Activated CD8-positive, alpha-beta T cell treated with anti-CD3 and anti-CD28 coated beads for 36 hours (primary cell): ENCODE results near the gene KRR1. TPM values are rescaled to one million over a fixed set of nuclear protein-coding genes. Genes with fewer than 3 reads are reported as not detected.
"Not testable (repeated sequence)": the region's sequence is repeated elsewhere in the genome, so short reads cannot be mapped to it uniquely, and the experiment has no call there.

Experiments
- ATAC-seq: fragments of 200-7000 bp; cut with Tn5 transposase; one replicate; pipeline ENCODE4 v1.10.0; 2021; ENCODE audit warnings: mild to moderate bottlenecking, moderate library complexity
- CTCF ChIA-PET: fragments of 350-600 bp; sonication (Branson Sonifier 250); formaldehyde crosslinking; loops from one replicate; lab custom pipeline; 2021; ENCODE audit warnings: antibody characterized with exemption; lab: Charles Lee
- POLR2A ChIA-PET: fragments of 350-600 bp; sonication (Branson Sonifier 250); formaldehyde crosslinking; loops from one replicate; lab custom pipeline; 2021; ENCODE audit warnings: antibody characterized with exemption; lab: Charles Lee
- DNase-seq: peaks from one replicate; pipeline ENCODE4 v3.0.0-alpha.2; 2020
- H3K27ac Mint-ChIP-seq: one replicate; pipeline ENCODE4 v1.8.0; 2021; ENCODE audit warnings: mild to moderate bottlenecking, mixed read lengths
- H3K27me3 Mint-ChIP-seq: one replicate; pipeline ENCODE4 v1.8.0; 2021; ENCODE audit warnings: mixed read lengths
- H3K36me3 Mint-ChIP-seq: one replicate; pipeline ENCODE4 v1.8.0; 2021; ENCODE audit warnings: low read depth, mixed read lengths
- H3K4me1 Mint-ChIP-seq: one replicate; pipeline ENCODE4 v1.8.0; 2021; ENCODE audit warnings: low read depth, mixed read lengths
- H3K4me3 Mint-ChIP-seq: one replicate; pipeline ENCODE4 v1.8.0; 2021; ENCODE audit warnings: mild to moderate bottlenecking, moderate library complexity, mixed read lengths
- H3K9me3 Mint-ChIP-seq: one replicate; pipeline ENCODE4 v1.8.0; 2021; ENCODE audit warnings: mixed read lengths
- intact Hi-C: fragments of 100-400 bp; cut with micrococcal nuclease; formaldehyde crosslinking; loops from one replicate; pipeline ENCODE4 v1.10.0; 2022
- total RNA-seq, 2 experiments: library from RNA; stranded (reverse); gene quantifications; one replicate each; pipeline ENCODE4 v1.2.3, GENCODE V29; 2021
- TF ChIP-seq, protein P1 (sequence below): fragments of 200-600 bp; IDR thresholded peaks from one replicate; pipeline ENCODE4 v1.8.0; 2022; ENCODE audit warnings: antibody characterized with exemption, mild to moderate bottlenecking

The KRR1 gene
- total RNA-seq, 2 experiments from 2014 or later = 113 to 121 TPM

DNA sequence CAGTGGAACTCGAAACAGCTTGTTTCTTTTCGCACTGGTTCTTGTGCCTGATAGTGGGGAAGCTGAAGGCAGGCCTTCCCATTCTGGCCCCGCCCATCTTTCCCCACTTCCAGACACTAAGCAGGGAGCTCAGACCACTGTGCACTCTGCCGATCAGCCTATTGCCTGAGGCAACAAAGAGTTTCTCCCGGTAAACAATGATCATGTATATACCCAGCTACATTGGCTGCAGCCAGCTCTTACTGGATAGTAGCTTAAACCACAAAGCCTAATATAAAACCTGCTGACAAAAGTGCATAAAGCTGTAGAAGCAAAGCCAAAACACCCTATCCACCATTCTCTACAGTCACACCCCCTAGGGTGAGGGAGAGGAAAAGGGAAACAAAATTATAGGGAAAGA lies 55.6 kb downstream of the KRR1 start:
- Mint-ChIP-seq H3K9me3 (peaks cover 7% of the 10 kb centered on the region), H3K27ac (no peak overlapping the region), H3K36me3 (peaks cover 4% of the 10 kb centered on the region), H3K4me1 (peaks cover 23% of the 10 kb centered on the region), H3K4me3 (no peak overlapping the region), H3K27me3 (no peaks in the 10 kb centered on the region)
- ChIA-PET CTCF (interaction anchor here (1.3 to 2.2 kb wide), 4 partner anchors 9 to 122 kb away, joined by 3 to 7 read pairs (median 4); partner anchors contain the start of gene GLIPR1L2), POLR2A (no interaction called here)
- DNase-seq (no peak), ATAC-seq (no peak)
- TF ChIP-seq, protein P1, sequence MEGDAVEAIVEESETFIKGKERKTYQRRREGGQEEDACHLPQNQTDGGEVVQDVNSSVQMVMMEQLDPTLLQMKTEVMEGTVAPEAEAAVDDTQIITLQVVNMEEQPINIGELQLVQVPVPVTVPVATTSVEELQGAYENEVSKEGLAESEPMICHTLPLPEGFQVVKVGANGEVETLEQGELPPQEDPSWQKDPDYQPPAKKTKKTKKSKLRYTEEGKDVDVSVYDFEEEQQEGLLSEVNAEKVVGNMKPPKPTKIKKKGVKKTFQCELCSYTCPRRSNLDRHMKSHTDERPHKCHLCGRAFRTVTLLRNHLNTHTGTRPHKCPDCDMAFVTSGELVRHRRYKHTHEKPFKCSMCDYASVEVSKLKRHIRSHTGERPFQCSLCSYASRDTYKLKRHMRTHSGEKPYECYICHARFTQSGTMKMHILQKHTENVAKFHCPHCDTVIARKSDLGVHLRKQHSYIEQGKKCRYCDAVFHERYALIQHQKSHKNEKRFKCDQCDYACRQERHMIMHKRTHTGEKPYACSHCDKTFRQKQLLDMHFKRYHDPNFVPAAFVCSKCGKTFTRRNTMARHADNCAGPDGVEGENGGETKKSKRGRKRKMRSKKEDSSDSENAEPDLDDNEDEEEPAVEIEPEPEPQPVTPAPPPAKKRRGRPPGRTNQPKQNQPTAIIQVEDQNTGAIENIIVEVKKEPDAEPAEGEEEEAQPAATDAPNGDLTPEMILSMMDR = no peak
- intact Hi-C loops = no loop called here

DNA sequence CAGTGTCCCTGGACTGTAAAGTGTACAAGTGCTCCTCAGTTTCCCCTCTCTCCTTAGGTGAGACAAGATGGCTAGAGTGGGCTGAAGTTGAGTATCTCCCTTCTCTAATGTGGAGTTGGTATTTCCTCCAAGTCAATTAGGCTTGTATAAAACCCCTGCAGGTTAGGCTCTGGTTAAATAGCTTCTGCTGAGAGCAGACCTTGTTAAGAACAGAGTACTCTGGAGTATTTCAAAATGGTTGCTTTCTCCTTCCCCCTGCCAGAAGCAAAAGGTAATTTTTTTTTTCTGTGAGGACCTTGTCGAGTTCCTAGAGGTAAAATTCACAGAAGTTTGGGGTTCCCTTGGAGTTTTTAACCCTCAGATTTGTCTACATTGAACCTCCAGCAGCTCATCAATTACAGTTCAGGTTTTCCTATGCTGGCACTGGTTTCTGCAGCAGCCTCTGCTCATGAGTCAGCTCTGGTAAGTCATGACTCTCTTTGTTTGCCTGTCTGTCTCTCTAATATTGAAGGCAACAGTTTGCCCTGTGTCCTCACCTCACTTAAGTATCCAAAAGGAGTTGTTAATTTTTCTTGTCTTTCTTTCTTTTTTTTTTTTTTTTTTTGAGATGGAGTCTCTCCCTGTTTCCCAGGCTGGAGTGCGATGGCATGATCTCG lies 58.6 kb downstream of the KRR1 start:
- H3K36me3 Mint-ChIP-seq = no peaks in the 10 kb centered on the region
- peaks cover 11% of the 10 kb centered on the region for H3K4me1 Mint-ChIP-seq
- no peak for DNase-seq
- TF ChIP-seq, protein P1 = no peak
- no peak overlapping the region for H3K27ac Mint-ChIP-seq
- intact Hi-C loops = no loop called here
- ATAC-seq = no peak
- no peaks in the 10 kb centered on the region for H3K9me3 Mint-ChIP-seq
- ChIA-PET POLR2A (no interaction called here), CTCF (interaction anchor here (0.7 kb wide), 1 partner anchor 62 kb away, joined by 3 read pairs; no protein-coding TSS in a partner anchor)
- no peaks in the 10 kb centered on the region for H3K27me3 Mint-ChIP-seq
- no peak overlapping the region for H3K4me3 Mint-ChIP-seq

DNA sequence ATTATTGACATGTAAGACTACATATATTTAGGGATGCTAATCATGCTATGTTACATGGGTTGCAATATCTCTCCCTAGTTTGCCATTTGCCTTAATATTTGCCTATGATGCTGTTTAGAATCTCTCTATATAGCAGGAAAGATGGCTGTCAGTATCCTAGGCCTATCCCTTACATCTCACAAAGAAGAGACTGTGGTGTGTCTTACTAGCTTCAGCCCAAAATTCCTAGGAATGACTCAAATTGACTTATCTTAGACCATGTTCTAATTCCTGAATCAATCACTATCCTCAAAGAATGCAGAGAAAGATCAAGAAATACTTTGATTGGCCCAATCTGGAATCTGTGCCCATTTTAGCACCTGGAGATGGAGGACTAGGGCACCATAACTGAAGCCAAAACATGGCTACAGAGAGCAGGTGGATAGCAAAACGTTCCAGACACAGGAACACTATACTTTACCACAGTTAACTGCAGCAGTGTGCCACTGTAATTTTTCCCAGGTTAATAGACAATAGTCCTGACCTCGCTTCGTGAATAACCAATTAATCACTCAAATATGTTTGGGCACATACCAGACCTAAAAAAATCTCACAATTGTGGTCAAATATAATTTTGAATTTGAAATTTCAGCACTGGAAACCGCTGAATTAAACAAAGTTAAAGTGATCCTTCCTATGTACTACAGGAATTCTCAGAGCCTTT lies 63.6 kb downstream of the KRR1 start:
- Mint-ChIP-seq H3K4me3 (no peak overlapping the region), H3K4me1 (no peaks in the 10 kb centered on the region), H3K27me3 (no peaks in the 10 kb centered on the region), H3K9me3 (no peaks in the 10 kb centered on the region), H3K27ac (no peak overlapping the region), H3K36me3 (no peaks in the 10 kb centered on the region)
- DNase-seq (no peak), ATAC-seq (no peak)
- ChIA-PET CTCF (interaction anchor here (0.9 to 2.4 kb wide), 2 partner anchors 7 to 37 kb away, joined by 3 to 7 read pairs; no protein-coding TSS in a partner anchor), POLR2A (no interaction called here)
- TF ChIP-seq, protein P1 = no peak
- intact Hi-C loops = no loop called here

DNA sequence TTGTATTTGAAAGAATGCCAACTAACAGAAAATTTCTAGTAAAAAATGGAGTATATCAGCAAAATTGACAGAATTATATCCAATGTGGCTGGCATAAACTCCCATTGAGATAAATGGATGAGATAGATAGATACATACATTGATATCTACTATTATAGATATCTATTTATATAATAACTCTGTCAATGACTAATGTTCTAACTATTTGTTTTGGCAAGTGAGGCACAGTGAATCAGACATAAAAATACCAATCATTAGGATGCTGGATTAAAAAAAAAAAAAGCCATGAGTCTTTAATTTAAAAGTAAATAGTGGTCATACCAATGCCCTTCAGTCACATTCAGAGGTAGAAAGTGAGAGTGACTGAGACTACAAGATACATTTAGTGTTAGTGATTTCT lies 64.6 kb downstream of the KRR1 start:
- H3K27me3 Mint-ChIP-seq = no peaks in the 10 kb centered on the region
- TF ChIP-seq, protein P1 = no peak
- H3K27ac Mint-ChIP-seq = no peak overlapping the region
- no peaks in the 10 kb centered on the region for H3K36me3 Mint-ChIP-seq
- no peak overlapping the region for H3K4me3 Mint-ChIP-seq
- H3K4me1 Mint-ChIP-seq = no peaks in the 10 kb centered on the region
- ChIA-PET POLR2A (no interaction called here), CTCF (interaction anchor here (0.9 to 2.4 kb wide), 2 partner anchors 8 to 38 kb away, joined by 3 to 7 read pairs; no protein-coding TSS in a partner anchor)
- ATAC-seq (no peak), DNase-seq (no peak)
- no peaks in the 10 kb centered on the region for H3K9me3 Mint-ChIP-seq
- intact Hi-C loops = no loop called here

DNA sequence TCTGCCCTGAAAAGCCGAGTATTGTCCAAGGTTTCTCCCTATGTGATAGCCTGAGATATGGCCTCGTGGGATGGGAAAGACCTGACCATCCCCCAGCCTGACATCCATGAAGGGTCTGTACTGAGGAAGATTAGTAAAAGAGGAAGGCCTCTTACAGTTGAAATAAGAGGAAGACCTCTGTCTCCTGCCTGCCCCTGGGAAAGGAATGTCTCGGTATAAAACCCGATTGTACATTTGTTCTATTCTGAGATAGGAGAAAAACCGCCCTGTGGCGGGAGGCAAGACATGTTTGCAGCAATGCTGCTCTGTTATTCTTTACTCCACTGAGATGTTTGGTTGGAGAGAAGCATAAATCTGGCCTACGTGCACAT lies 66.3 kb downstream of the KRR1 start:
- ATAC-seq, H3K36me3 Mint-ChIP-seq, H3K27ac Mint-ChIP-seq, POLR2A ChIA-PET, intact Hi-C loops, CTCF ChIA-PET, H3K27me3 Mint-ChIP-seq, DNase-seq, H3K4me1 Mint-ChIP-seq, H3K4me3 Mint-ChIP-seq, H3K9me3 Mint-ChIP-seq: not testable (repeated sequence)
